ENCODE results near the gene TLE4.

DNA sequence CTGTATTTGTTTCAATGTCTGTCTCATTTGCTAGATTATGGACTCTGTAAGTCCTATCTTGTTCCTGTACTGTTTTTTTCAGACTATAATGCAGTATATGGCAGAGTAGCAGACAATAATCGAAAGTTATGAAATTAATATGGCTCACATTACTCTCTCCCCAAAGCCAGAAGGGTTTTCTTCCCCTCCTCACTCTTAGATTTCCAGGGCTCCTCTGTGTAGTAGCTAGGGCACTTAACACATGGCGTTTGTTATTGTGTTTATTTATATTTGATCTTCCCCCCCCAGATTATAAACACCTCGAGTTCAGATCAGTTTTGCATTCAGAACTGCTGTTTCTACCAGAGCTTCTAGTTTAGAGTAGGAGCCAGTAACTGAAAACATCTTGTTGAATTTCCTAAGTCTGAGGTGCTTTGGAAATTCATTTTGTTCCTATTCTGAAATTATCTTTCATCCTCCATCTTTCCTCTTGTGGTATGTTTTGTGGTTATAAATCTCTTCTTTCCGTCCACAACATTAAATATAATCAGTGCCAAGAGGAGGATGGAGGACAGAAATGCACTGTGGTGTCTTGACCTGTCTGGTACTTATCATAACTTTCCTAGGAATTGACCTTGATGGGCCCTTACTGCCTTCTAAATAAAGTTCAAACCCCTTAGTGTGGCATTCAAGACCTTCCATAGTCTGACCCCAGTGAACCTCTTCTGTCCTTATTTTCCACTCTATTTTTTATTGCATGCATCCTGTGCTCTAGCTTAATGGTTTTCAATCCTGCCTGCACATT, 27.0 kb downstream of the TLE4 start:
- TF ChIP-seq GATA1 (IDR thresholded peaks at IDR 0.05; ENCODE audit: low read depth, low read length) (no peak), POLR2A (IDR thresholded peaks at IDR 0.05; ENCODE audit: low read length) (no peak)

Data from erythroblast (primary cell).